HepG2 (cell line): ENCODE data around the gene CPVL. TPM values are rescaled to one million over a fixed set of nuclear protein-coding genes. Genes with fewer than 3 reads are reported as not detected.

Experiments used
- ATAC-seq: fragments of 200-7000 bp; cut with Tn5 transposase; 3 replicates; pipeline ENCODE4 v1.9.1; 2020; ENCODE audit warnings: mild to moderate bottlenecking, moderate library complexity
- BruUV-seq: library from RNA; stranded (reverse); fragments of 400-500 nt; replicated peaks from 2 replicates; lab custom pipeline; 2021; lab: Mats Ljungman, UMichigan
- CTCF ChIA-PET: fragments of 300-600 bp; formaldehyde crosslinking; extraction: SDS; loops from one replicate; lab custom pipeline; 2021; ENCODE audit warnings: low total read pairs, inconsistent platforms, low intra/inter-chr PET ratio; lab: Yijun Ruan, JAX
- POLR2A ChIA-PET: fragments of 350-600 bp; sonication (Branson Sonifier 250); formaldehyde crosslinking; loops from one replicate; lab custom pipeline; 2020; ENCODE audit warnings: antibody characterized with exemption, inconsistent platforms; lab: Yijun Ruan, JAX
- DNase-seq: peaks from one replicate; pipeline ENCODE4 v3.0.0-alpha.2; 2015; ENCODE audit warnings: low spot score
- FAIRE-seq: peaks from 3 replicates; lab custom pipeline; 2011; peaks lifted over from hg19 to GRCh38; lab: Jason Lieb, UNC
- H2AFZ ChIP-seq: one replicate; pipeline ENCODE4 v1.6.1; 2011; ENCODE audit warnings: low read length, inconsistent platforms
- H3K27ac ChIP-seq: fragments of 300-600 bp; 3 replicates; pipeline ENCODE4 v1.8.0; 2011; ENCODE audit warnings: mixed run types, mild to moderate bottlenecking, mixed read lengths, low read length, inconsistent platforms; ENCODE audit not compliant: insufficient read depth; ENCODE audit errors: extremely low read length
- H3K27me3 ChIP-seq, 2 experiments: fragments of 200-600 bp in 1 of 2; 2 replicates in 1 of 2; 3 replicates in 1 of 2; pipeline versions ENCODE4 v1.6.0 to v1.8.0; 2011; ENCODE audit warnings: low read length in 2 of 2, mild to moderate bottlenecking in 2 of 2, moderate library complexity in 2 of 2, inconsistent platforms in 1 of 2; ENCODE audit not compliant: insufficient read depth in 2 of 2, control insufficient read depth in 1 of 2
- H3K36me3 ChIP-seq, 2 experiments: fragments of 200-600 bp in 1 of 2; replicated peaks in 1 of 2; 2 replicates in 1 of 2; 3 replicates in 1 of 2; pipeline versions ENCODE4 v1.5.1 to v1.8.0; 2011; ENCODE audit warnings: low read length in 2 of 2, inconsistent platforms in 1 of 2; ENCODE audit not compliant: insufficient read depth in 2 of 2, control insufficient read depth in 1 of 2
- H3K4me1 ChIP-seq: 2 replicates; pipeline ENCODE4 v1.5.1; 2012; ENCODE audit warnings: low read length, inconsistent platforms; ENCODE audit not compliant: insufficient read depth
- H3K4me2 ChIP-seq: 2 replicates; pipeline ENCODE4 v1.6.0; 2011; ENCODE audit warnings: low read depth, low read length, inconsistent platforms
- H3K4me3 ChIP-seq, 3 experiments: fragments of 200-600 bp in 1 of 3; sonication (generic), shearing (Covaris generic) in 1 of 3; replicated peaks in 1 of 3; 2 replicates each; pipeline ENCODE4 v1.5.1; 2011 to 2016; ENCODE audit warnings: low read length in 3 of 3, inconsistent platforms in 2 of 3, low read depth in 2 of 3, mild to moderate bottlenecking in 2 of 3, control low read depth in 1 of 3, mixed read lengths in 1 of 3; ENCODE audit not compliant: insufficient read depth in 1 of 3
- H3K79me2 ChIP-seq: one replicate; pipeline ENCODE4 v1.6.1; 2011; ENCODE audit warnings: low read length, inconsistent platforms; ENCODE audit not compliant: insufficient read depth
- H3K9ac ChIP-seq: 2 replicates; pipeline ENCODE4 v1.6.0; 2011; ENCODE audit warnings: mild to moderate bottlenecking, low read depth, low read length, inconsistent platforms; ENCODE audit not compliant: insufficient read depth
- H3K9me3 ChIP-seq: 2 replicates; pipeline ENCODE4 v1.5.1; 2012; ENCODE audit warnings: mild to moderate bottlenecking, low read length
- H4K20me1 ChIP-seq: 2 replicates; pipeline ENCODE4 v1.6.0; 2011; ENCODE audit warnings: inconsistent platforms, mild to moderate bottlenecking, low read length, moderate library complexity; ENCODE audit not compliant: insufficient read depth
- ATF7 ChIP-seq, 2 experiments: fragments of 450-650 bp in 1 of 2; sonication (generic) in 1 of 2; formaldehyde crosslinking in 1 of 2; IDR thresholded peaks; 2 replicates each; pipeline versions ENCODE4 v1.4.0 to v1.6.1; 2016 to 2020; ENCODE audit warnings: antibody characterized with exemption in 1 of 2, mild to moderate bottlenecking in 1 of 2, missing genetic modification reagents in 1 of 2
- CREB1 ChIP-seq, 2 experiments: fragments of 450-650 bp in 1 of 2; IDR thresholded peaks; 2 replicates each; pipeline ENCODE4 v1.6.1; 2016 to 2017; ENCODE audit warnings: control low read depth in 1 of 2, mild to moderate bottlenecking in 1 of 2, missing compliant biosample characterization in 1 of 2, missing genetic modification characterization in 1 of 2
- FOXA1 ChIP-seq, 2 experiments: fragments of 450-650 bp in 1 of 2; sonication (generic) in 1 of 2; formaldehyde crosslinking in 1 of 2; IDR thresholded peaks; 2 replicates each; pipeline versions ENCODE4 v1.4.0 to v1.6.1; 2016 to 2020; ENCODE audit warnings: missing genetic modification reagents in 1 of 2
- FOXO1 ChIP-seq: sonication (generic); formaldehyde crosslinking; IDR thresholded peaks from 2 replicates; pipeline ENCODE4 v1.4.0; 2020; ENCODE audit warnings: missing genetic modification reagents
- MLLT10 ChIP-seq: sonication (generic); formaldehyde crosslinking; IDR thresholded peaks from 2 replicates; pipeline ENCODE4 v1.4.0; 2020; ENCODE audit warnings: missing genetic modification reagents
- ZEB1 ChIP-seq: IDR thresholded peaks from 2 replicates; pipeline ENCODE4 v1.6.1; 2012; ENCODE audit warnings: mild to moderate bottlenecking, low read depth, inconsistent platforms; ENCODE audit not compliant: insufficient replicate concordance
- ZMYM4 ChIP-seq: sonication (generic); formaldehyde crosslinking; IDR thresholded peaks from 2 replicates; pipeline ENCODE4 v1.8.1; 2023; ENCODE audit warnings: mild to moderate bottlenecking, missing genetic modification reagents
- ZNF207 ChIP-seq: fragments of 450-650 bp; IDR thresholded peaks from 2 replicates; pipeline ENCODE4 v1.6.1; 2016; ENCODE audit warnings: antibody characterized with exemption, borderline replicate concordance
- ZNF235 ChIP-seq: sonication (generic); formaldehyde crosslinking; IDR thresholded peaks from 2 replicates; pipeline ENCODE4 v1.8.1; 2023; ENCODE audit warnings: mild to moderate bottlenecking, missing genetic modification reagents, borderline replicate concordance
- ZNF432 ChIP-seq: sonication (generic); formaldehyde crosslinking; IDR thresholded peaks from 2 replicates; pipeline ENCODE4 v1.5.0; 2020; ENCODE audit warnings: missing genetic modification reagents, mild to moderate bottlenecking, borderline replicate concordance
- ZNF501 ChIP-seq: sonication (generic); formaldehyde crosslinking; IDR thresholded peaks from 2 replicates; pipeline ENCODE4 v1.5.1; 2020; ENCODE audit warnings: mild to moderate bottlenecking, moderate library complexity, missing genetic modification reagents
- WGBS: methylation state at CpG from one replicate; pipeline ENCODE4 v1.1.6; 2017; ENCODE audit warnings: low lambda C conversion rate; 5-methylcytosine and 5-hydroxymethylcytosine counted together
- in situ Hi-C: cut with HindIII; loops from 2 replicates; pipeline ENCODE4 v1.10.0; 2017; ENCODE audit warnings: low pct_unique_long_range_greater_than_20kb; ENCODE audit not compliant: extremely low pct_ligation_motif_present
- intact Hi-C: fragments of 100-400 bp; cut with micrococcal nuclease; formaldehyde crosslinking; loops from one replicate; pipeline ENCODE4 v1.10.0; 2022; ENCODE audit not compliant: unreplicated experiment
- polyA plus RNA-seq, 8 experiments: library from polyadenylated mRNA; depleted of rRNA in 3 of 8; stranded (reverse) in 7 of 8; unstranded in 1 of 8; fragments of >200 nt; fragmentation: Illumina TruSeq in 4 of 8; extraction: Trizol in 4 of 8; gene quantifications; 2 replicates each; pipeline versions ENCODE4 v1.2.1 to v1.2.3, GENCODE V29; 2011 to 2016; ENCODE audit warnings: low read depth in 4 of 8, missing spikeins in 1 of 8, mixed read lengths in 1 of 8; ENCODE audit not compliant: insufficient read depth in 1 of 8
- total RNA-seq, 5 experiments: library from RNA; depleted of rRNA; stranded (reverse); fragments of >200 nt; fragmentation: Illumina TruSeq; extraction: Trizol; gene quantifications; 2 replicates each; pipeline ENCODE4 v1.2.3, GENCODE V29; 2016; ENCODE audit warnings: low read depth in 1 of 5
- TF ChIP-seq, protein P1 (sequence below): sonication (generic); formaldehyde crosslinking; IDR thresholded peaks from 2 replicates; pipeline ENCODE4 v1.8.0; 2022; ENCODE audit warnings: missing genetic modification reagents, mild to moderate bottlenecking, moderate library complexity, borderline replicate concordance
- TF ChIP-seq, protein P2 (sequence below): sonication (generic); formaldehyde crosslinking; IDR thresholded peaks from 2 replicates; pipeline ENCODE4 v1.4.0; 2020; ENCODE audit warnings: mild to moderate bottlenecking, missing genetic modification reagents
- TF ChIP-seq, protein P3 (sequence below): IDR thresholded peaks from 2 replicates; pipeline ENCODE4 v1.6.1; 2016; ENCODE audit warnings: mild to moderate bottlenecking, missing biosample characterization, missing genetic modification reagents

Gene CPVL
- total and polyA plus RNA-seq, 2 of the 13 experiments (the other 11 are each of a cell fraction or from before 2014, with no cell fraction given): 59.2 to 294 TPM

DNA sequence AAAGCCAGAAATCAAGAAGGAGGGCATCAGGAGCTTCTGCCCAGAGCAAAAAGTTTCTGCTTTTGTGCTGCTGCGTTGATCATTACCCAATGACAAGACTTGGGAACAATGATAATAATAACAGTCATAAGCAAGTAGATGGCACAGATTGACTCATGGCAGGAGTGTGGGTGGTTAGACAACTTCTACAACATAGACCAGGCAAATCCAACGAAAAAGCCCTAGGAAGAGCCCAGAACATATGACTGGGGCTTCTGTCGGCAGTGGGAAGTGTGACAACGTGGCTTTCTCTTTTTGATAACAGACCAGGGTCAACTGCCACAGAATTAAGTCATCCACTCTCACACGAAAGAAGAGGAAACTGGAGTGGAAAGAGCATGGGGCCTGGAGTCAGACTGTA lies 102.8 kb downstream of the CPVL start:
- Histone ChIP-seq H3K27ac (no peak overlapping the region), H3K79me2 (no peaks in the 10 kb centered on the region), H3K27me3 (no peaks in the 10 kb centered on the region), H3K36me3 (no peaks in the 10 kb centered on the region), H3K4me1 (no peaks in the 10 kb centered on the region), H3K4me2 (no peak overlapping the region), H3K9ac (no peak overlapping the region), H4K20me1 (no peaks in the 10 kb centered on the region), H3K9me3 (no peaks in the 10 kb centered on the region), H2AFZ (no peak overlapping the region), H3K4me3 (no peak overlapping the region)
- ChIA-PET CTCF (no interaction called here), POLR2A (no interaction called here)
- intact Hi-C loops (no loop called here), in situ Hi-C loops (no loop called here)
- TF ChIP-seq ATF7 (IDR thresholded peaks at IDR 0.05) (no peak), ATF7 (CRISPR knock-in tag; IDR thresholded peaks at IDR 0.05) (no peak), ZMYM4 (CRISPR knock-in tag) (no peak), MLLT10 (CRISPR knock-in tag) (no peak), FOXA1 (IDR thresholded peaks at IDR 0.05) (no peak), FOXA1 (CRISPR knock-in tag; IDR thresholded peaks at IDR 0.05) (no peak), ZEB1 (no peak), ZNF207 (no peak), FOXO1 (CRISPR knock-in tag) (no peak), ZNF432 (CRISPR knock-in tag) (no peak), ZNF235 (CRISPR knock-in tag) (no peak), ZNF501 (no peak), CREB1 (IDR thresholded peaks at IDR 0.05) (no peak), CREB1 (CRISPR knock-in tag; IDR thresholded peaks at IDR 0.05) (no peak)
- TF ChIP-seq, protein P1, sequence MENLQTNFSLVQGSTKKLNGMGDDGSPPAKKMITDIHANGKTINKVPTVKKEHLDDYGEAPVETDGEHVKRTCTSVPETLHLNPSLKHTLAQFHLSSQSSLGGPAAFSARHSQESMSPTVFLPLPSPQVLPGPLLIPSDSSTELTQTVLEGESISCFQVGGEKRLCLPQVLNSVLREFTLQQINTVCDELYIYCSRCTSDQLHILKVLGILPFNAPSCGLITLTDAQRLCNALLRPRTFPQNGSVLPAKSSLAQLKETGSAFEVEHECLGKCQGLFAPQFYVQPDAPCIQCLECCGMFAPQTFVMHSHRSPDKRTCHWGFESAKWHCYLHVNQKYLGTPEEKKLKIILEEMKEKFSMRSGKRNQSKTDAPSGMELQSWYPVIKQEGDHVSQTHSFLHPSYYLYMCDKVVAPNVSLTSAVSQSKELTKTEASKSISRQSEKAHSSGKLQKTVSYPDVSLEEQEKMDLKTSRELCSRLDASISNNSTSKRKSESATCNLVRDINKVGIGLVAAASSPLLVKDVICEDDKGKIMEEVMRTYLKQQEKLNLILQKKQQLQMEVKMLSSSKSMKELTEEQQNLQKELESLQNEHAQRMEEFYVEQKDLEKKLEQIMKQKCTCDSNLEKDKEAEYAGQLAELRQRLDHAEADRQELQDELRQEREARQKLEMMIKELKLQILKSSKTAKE (CRISPR knock-in tag): no peak
- TF ChIP-seq, protein P2, sequence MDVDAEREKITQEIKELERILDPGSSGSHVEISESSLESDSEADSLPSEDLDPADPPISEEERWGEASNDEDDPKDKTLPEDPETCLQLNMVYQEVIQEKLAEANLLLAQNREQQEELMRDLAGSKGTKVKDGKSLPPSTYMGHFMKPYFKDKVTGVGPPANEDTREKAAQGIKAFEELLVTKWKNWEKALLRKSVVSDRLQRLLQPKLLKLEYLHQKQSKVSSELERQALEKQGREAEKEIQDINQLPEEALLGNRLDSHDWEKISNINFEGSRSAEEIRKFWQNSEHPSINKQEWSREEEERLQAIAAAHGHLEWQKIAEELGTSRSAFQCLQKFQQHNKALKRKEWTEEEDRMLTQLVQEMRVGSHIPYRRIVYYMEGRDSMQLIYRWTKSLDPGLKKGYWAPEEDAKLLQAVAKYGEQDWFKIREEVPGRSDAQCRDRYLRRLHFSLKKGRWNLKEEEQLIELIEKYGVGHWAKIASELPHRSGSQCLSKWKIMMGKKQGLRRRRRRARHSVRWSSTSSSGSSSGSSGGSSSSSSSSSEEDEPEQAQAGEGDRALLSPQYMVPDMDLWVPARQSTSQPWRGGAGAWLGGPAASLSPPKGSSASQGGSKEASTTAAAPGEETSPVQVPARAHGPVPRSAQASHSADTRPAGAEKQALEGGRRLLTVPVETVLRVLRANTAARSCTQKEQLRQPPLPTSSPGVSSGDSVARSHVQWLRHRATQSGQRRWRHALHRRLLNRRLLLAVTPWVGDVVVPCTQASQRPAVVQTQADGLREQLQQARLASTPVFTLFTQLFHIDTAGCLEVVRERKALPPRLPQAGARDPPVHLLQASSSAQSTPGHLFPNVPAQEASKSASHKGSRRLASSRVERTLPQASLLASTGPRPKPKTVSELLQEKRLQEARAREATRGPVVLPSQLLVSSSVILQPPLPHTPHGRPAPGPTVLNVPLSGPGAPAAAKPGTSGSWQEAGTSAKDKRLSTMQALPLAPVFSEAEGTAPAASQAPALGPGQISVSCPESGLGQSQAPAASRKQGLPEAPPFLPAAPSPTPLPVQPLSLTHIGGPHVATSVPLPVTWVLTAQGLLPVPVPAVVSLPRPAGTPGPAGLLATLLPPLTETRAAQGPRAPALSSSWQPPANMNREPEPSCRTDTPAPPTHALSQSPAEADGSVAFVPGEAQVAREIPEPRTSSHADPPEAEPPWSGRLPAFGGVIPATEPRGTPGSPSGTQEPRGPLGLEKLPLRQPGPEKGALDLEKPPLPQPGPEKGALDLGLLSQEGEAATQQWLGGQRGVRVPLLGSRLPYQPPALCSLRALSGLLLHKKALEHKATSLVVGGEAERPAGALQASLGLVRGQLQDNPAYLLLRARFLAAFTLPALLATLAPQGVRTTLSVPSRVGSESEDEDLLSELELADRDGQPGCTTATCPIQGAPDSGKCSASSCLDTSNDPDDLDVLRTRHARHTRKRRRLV (CRISPR knock-in tag): no peak
- TF ChIP-seq, protein P3, sequence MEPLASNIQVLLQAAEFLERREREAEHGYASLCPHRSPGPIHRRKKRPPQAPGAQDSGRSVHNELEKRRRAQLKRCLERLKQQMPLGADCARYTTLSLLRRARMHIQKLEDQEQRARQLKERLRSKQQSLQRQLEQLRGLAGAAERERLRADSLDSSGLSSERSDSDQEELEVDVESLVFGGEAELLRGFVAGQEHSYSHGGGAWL (CRISPR knock-in tag): no peak
- FAIRE-seq: no peak
- DNase-seq: no peak
- no TSS peak for BruUV-seq
- 89% methylated on average over 5 of the region's 5 CpGs for WGBS
- no peak for ATAC-seq
